HEK293 (cell line): ENCODE data around the gene MS4A10.

Experiments used
- CTCF ChIA-PET: fragments of 350-600 bp; formaldehyde crosslinking; extraction: SDS; loops from one replicate; lab custom pipeline; 2021; ENCODE audit warnings: antibody characterized with exemption; lab: Yijun Ruan, JAX
- POLR2A ChIA-PET: fragments of 300-600 bp; formaldehyde crosslinking; extraction: SDS; loops from one replicate; lab custom pipeline; 2020; ENCODE audit warnings: antibody characterized with exemption, inconsistent platforms; lab: Yijun Ruan, JAX
- H3K27ac ChIP-seq: fragments of 200-500 bp; sonication (Bioruptor generic); 2 replicates; pipeline ENCODE4 v1.5.1; 2014; ENCODE audit warnings: low read depth, low read length, control low read depth, inconsistent platforms; ENCODE audit errors: extremely low read depth
- H3K36me3 ChIP-seq, 2 experiments: fragments of 200-500 bp in 1 of 2; sonication (Bioruptor generic) in 1 of 2; 1 replicate in 1 of 2; 2 replicates in 1 of 2; pipeline ENCODE4 v1.5.1; 2014 to 2017; ENCODE audit warnings: inconsistent platforms in 2 of 2, low read length in 2 of 2; ENCODE audit not compliant: control insufficient read depth in 2 of 2, insufficient read depth in 1 of 2
- H3K4me1 ChIP-seq: fragments of 200-500 bp; sonication (Bioruptor generic); 2 replicates; pipeline ENCODE4 v1.5.1; 2014; ENCODE audit warnings: mild to moderate bottlenecking, low read length, inconsistent platforms; ENCODE audit not compliant: control insufficient read depth, insufficient read depth
- H3K4me3 ChIP-seq: 2 replicates; pipeline ENCODE4 v1.5.1; 2011; ENCODE audit warnings: low read depth, mild to moderate bottlenecking, control low read depth, low read length, moderate library complexity
- H3K9me3 ChIP-seq: fragments of 200-500 bp; sonication (Bioruptor generic); 2 replicates; pipeline ENCODE4 v1.5.1; 2014; ENCODE audit warnings: low read depth, low read length, inconsistent platforms; ENCODE audit not compliant: control insufficient read depth, insufficient read depth
- PRDM2 ChIP-seq: fragments of 450-650 bp; formaldehyde crosslinking; IDR thresholded peaks from 2 replicates; pipeline ENCODE4 v1.5.1; 2016; ENCODE audit warnings: missing biosample characterization, missing genetic modification characterization, borderline replicate concordance
- PRDM4 ChIP-seq: fragments of 450-650 bp; formaldehyde crosslinking; IDR thresholded peaks from 2 replicates; pipeline ENCODE4 v1.5.1; 2017; ENCODE audit warnings: missing biosample characterization, missing genetic modification characterization
- ZBTB10 ChIP-seq: fragments of 450-650 bp; formaldehyde crosslinking; IDR thresholded peaks from 2 replicates; pipeline ENCODE4 v1.5.1; 2016; ENCODE audit warnings: missing biosample characterization, missing genetic modification characterization
- ZBTB44 ChIP-seq: fragments of 450-650 bp; IDR thresholded peaks from 2 replicates; pipeline ENCODE4 v1.5.1; 2018; ENCODE audit warnings: missing biosample characterization, mild to moderate bottlenecking, missing genetic modification characterization
- ZFHX2 ChIP-seq: fragments of 450-650 bp; formaldehyde crosslinking; conservative IDR thresholded peaks from 2 replicates; pipeline ENCODE4 v1.5.1; 2016; ENCODE audit warnings: missing biosample characterization, missing genetic modification characterization
- ZFP3 ChIP-seq: fragments of 450-650 bp; formaldehyde crosslinking; IDR thresholded peaks from 2 replicates; pipeline ENCODE4 v1.5.1; 2016; ENCODE audit warnings: low read depth, missing biosample characterization, missing genetic modification characterization
- ZNF132 ChIP-seq: fragments of 450-650 bp; formaldehyde crosslinking; IDR thresholded peaks from 2 replicates; pipeline ENCODE4 v1.5.1; 2017; ENCODE audit warnings: missing biosample characterization, missing genetic modification characterization, borderline replicate concordance
- ZNF280D ChIP-seq: fragments of 450-650 bp; formaldehyde crosslinking; IDR thresholded peaks from 2 replicates; pipeline ENCODE4 v1.5.1; 2016; ENCODE audit warnings: missing biosample characterization, missing genetic modification characterization
- ZNF292 ChIP-seq: fragments of 450-650 bp; formaldehyde crosslinking; IDR thresholded peaks from 2 replicates; pipeline ENCODE4 v1.5.1; 2016; ENCODE audit warnings: low read depth, missing biosample characterization, missing genetic modification characterization, borderline replicate concordance
- ZNF561 ChIP-seq: fragments of 450-650 bp; IDR thresholded peaks from 2 replicates; pipeline ENCODE4 v1.5.1; 2018; ENCODE audit warnings: missing biosample characterization, missing genetic modification characterization, borderline replicate concordance
- ZNF626 ChIP-seq: fragments of 450-650 bp; sonication (Bioruptor Pico); formaldehyde crosslinking; IDR thresholded peaks from 2 replicates; pipeline ENCODE4 v1.5.1; 2018; ENCODE audit warnings: missing biosample characterization, missing genetic modification characterization, inconsistent platforms
- ZNF768 ChIP-seq: fragments of 450-650 bp; formaldehyde crosslinking; IDR thresholded peaks from 2 replicates; pipeline ENCODE4 v1.5.1; 2018; ENCODE audit warnings: missing biosample characterization, mild to moderate bottlenecking, missing genetic modification characterization
- ZNF830 ChIP-seq: fragments of 450-650 bp; IDR thresholded peaks from 2 replicates; pipeline ENCODE4 v1.5.0; 2018; ENCODE audit warnings: missing biosample characterization, missing genetic modification characterization, low read depth, mild to moderate bottlenecking, moderate library complexity

Gene MS4A10

GRCh38 chr11:60771146-60771545 lies 14.0 kb upstream of the MS4A10 start (continued):
- TF ChIP-seq PRDM4 (tag by site-specific recombination), result no peak
- no peak for TF ChIP-seq ZBTB10 (tag by site-specific recombination)
- TF ChIP-seq ZNF768 (tag by site-specific recombination), result no peak
- TF ChIP-seq ZBTB44, result no peak
- TF ChIP-seq ZNF132, result no peak
- no peak for TF ChIP-seq ZNF561
- TF ChIP-seq, all 188 proteins: peak for 0

GRCh38 chr11:60771879-60772525 lies 13.1 kb upstream of the MS4A10 start:
- ChIA-PET POLR2A (no interaction called here), CTCF (interaction anchor here (0.6 to 1.7 kb wide), 6 partner anchors 8 to 190 kb away, joined by 3 to 7 read pairs (median 4); no protein-coding TSS in a partner anchor)
- Histone ChIP-seq H3K27ac (no peak overlapping the region), H3K4me3 (no peak overlapping the region), H3K9me3 (no peaks in the 10 kb centered on the region), H3K4me1 (no peaks in the 10 kb centered on the region), H3K36me3 (no peaks in the 10 kb centered on the region)
- TF ChIP-seq ZFHX2, result no peak
- no peak for TF ChIP-seq ZNF830 (tag by site-specific recombination)
- no peak for TF ChIP-seq ZNF626 (tag by site-specific recombination)
- no peak for TF ChIP-seq ZFP3 (tag by site-specific recombination)
- TF ChIP-seq ZNF280D (tag by site-specific recombination), result no peak
- TF ChIP-seq PRDM2 (tag by site-specific recombination), result no peak
- TF ChIP-seq ZNF292 (tag by site-specific recombination), result no peak
- TF ChIP-seq, all 188 proteins: peak for 0
